Breast epithelium (tissue), 4 donors: Measurements from ENCODE around the gene MPC2. TPM values are rescaled to one million over a fixed set of nuclear protein-coding genes. Genes with fewer than 3 reads are reported as not detected.

Source experiments
- DNase-seq, 2 donors: peaks; one replicate each; pipeline ENCODE4 v3.0.0-alpha.2; 2019; ENCODE audit warnings: low spot score in 2 of 2
- H3K27ac ChIP-seq, 2 donors: fragments of 200-600 bp; sonication (generic) in 1 of 2; one replicate each; pipeline ENCODE4 v1.5.1; 2016 to 2019; ENCODE audit warnings: mild to moderate bottlenecking in 1 of 2
- H3K27me3 ChIP-seq, 2 donors: fragments of 200-600 bp; sonication (generic) in 1 of 2; one replicate each; pipeline versions ENCODE4 v1.5.1 to v1.6.0; 2017 to 2019; ENCODE audit warnings: control low read depth in 1 of 2, mild to moderate bottlenecking in 1 of 2
- H3K36me3 ChIP-seq: fragments of 200-600 bp; one replicate; pipeline ENCODE4 v1.5.1; 2019
- H3K4me1 ChIP-seq, 2 donors: fragments of 200-600 bp; sonication (generic); one replicate each; pipeline ENCODE4 v1.5.1; 2016 to 2019; ENCODE audit warnings: control low read depth in 1 of 2
- H3K4me3 ChIP-seq, 3 donors: fragments of 200-600 bp; sonication (generic); 1 replicate in 2 of 3; 2 replicates in 1 of 3; pipeline ENCODE4 v1.5.1; 2016 to 2019; ENCODE audit warnings: mild to moderate bottlenecking in 3 of 3, moderate library complexity in 2 of 3
- H3K9me3 ChIP-seq, 2 donors: fragments of 200-600 bp; sonication (generic) in 1 of 2; one replicate each; pipeline ENCODE4 v1.5.1; 2016 to 2019; ENCODE audit warnings: control low read depth in 1 of 2
- CTCF ChIP-seq, 3 donors: fragments of 450-650 bp; IDR thresholded peaks; one replicate each; pipeline ENCODE4 v1.5.1; 2016 to 2017; ENCODE audit warnings: antibody characterized with exemption in 3 of 3, mild to moderate bottlenecking in 3 of 3, moderate library complexity in 3 of 3
- POLR2A ChIP-seq: fragments of 450-650 bp; IDR thresholded peaks from one replicate; pipeline ENCODE4 v1.6.1; 2016; ENCODE audit warnings: antibody characterized with exemption, mild to moderate bottlenecking, moderate library complexity
- POLR2AphosphoS5 ChIP-seq, 3 donors: sonication (generic); formaldehyde crosslinking; IDR thresholded peaks; one replicate each; pipeline ENCODE4 v1.6.1; 2017; ENCODE audit warnings: antibody characterized with exemption in 3 of 3
- intact Hi-C: fragments of 100-400 bp; cut with DNase I; formaldehyde crosslinking; loops from one replicate; pipeline ENCODE4 v1.15.1; 2023; ENCODE audit warnings: low total_unique reads
- total RNA-seq, 3 donors: library from RNA; depleted of rRNA; stranded (reverse); fragments of >200 nt; gene quantifications; one replicate each; pipeline ENCODE4 v1.1.0, GENCODE V29; 2016

MPC2 gene
- total RNA-seq, result 10 to 100 TPM; 28.8 to 37.0 (median 29.8) TPM

GRCh38 chr1:167936930-167937708 is at the start of gene MPC2:
Gene MPC2, minus strand, starts transcription at chr1:167937072. Its CDS starts 1,231 bp downstream, at chr1:167935841.
- Histone ChIP-seq H3K27me3 (no peaks in the 10 kb centered on the region), H3K9me3 (no peaks in the 10 kb centered on the region), H3K27ac (peak within 1 kb of the TSS; percentile 98), H3K4me1 (peaks cover 0 to 15% of the 10 kb centered on the region in 2 donors), H3K4me3 (peak within 1 kb of the TSS; percentile 87 to 97 (median 94)), H3K36me3 (no peaks in the 10 kb centered on the region)
- TF ChIP-seq POLR2AphosphoS5 (IDR thresholded peaks at IDR 0.05), result no peak
- no peak for TF ChIP-seq POLR2A
- TF ChIP-seq CTCF (IDR thresholded peaks at IDR 0.05), result no peak
- intact Hi-C loops, result no loop called here
- DNase-seq, result peak; percentile 58 to 65

DNA sequence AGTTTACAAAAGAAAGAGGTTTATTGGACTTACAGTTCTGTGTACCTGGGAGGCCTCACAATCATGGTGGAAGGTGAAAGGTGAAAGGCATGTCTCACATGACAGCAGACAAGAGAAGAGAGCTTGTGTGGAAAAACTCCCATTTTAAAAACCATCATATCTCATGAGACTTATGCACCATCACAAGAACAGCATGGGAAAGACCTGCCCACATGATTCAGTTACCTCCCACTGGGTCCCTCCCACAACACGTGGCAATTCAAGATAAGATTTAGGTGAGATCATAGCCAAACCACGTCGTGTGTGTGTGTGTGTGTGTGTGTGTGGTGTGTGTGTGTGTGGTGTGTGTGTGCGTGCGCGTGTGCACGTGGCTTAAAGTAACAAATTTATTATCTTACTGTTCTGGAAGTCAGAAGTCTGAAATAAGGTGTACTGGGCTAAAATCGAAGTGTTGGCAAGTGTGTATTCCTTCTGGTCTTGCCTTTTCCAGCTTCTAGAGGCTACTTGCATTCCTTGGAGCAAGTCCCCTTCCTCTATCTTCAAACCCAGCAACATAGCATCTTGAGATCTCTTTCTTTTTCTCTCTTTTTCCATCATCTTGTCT is 48.1 kb upstream of the MPC2 start:
- DNase-seq, result no peak

DNA sequence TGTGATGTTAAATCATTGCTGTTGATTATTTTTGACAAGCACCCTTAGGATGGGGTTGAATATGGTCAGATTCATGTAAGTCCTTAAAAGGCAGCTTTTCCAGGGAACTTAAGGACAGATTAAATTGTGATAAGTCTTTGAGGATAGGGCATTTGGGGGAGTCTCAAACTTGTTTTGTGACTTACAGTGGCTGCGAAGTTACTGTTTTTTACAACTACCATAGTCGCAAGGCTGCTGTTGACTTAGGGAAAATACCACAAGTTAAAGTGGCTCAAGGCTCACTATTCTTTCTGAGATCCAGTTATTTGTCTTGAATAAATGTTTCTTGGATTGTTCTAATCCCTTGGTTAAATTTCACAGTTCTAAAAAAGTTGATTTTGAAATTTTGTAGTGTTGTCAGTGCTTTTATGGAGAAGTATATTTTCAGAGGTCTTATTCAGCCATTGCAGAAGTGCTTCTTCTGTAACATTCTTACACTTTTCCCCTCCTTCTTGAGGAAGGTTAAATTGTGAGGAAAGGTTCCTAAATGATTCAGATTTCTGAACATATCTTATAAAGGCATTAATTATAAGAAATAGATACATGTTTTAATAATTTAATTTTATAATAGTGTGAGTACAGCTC is 47.0 kb upstream of the MPC2 start:
- no peaks in the 10 kb centered on the region for H3K36me3 ChIP-seq
- no peak overlapping the region for H3K27ac ChIP-seq
- no peak for DNase-seq
- no peaks in the 10 kb centered on the region for H3K27me3 ChIP-seq
- TF ChIP-seq POLR2AphosphoS5 (IDR thresholded peaks at IDR 0.05) (no peak), POLR2A (no peak), CTCF (IDR thresholded peaks at IDR 0.05) (no peak)
- H3K9me3 ChIP-seq, result no peaks in the 10 kb centered on the region
- no peaks in the 10 kb centered on the region for H3K4me1 ChIP-seq
- intact Hi-C loops, result no loop called here
- H3K4me3 ChIP-seq, result no peak overlapping the region

More for the DNA sequence above, 48.1 kb upstream of the MPC2 start:
- Histone ChIP-seq H3K36me3 (no peaks in the 10 kb centered on the region), H3K27me3 (no peaks in the 10 kb centered on the region), H3K4me3 (no peak overlapping the region), H3K9me3 (no peaks in the 10 kb centered on the region), H3K4me1 (no peaks in the 10 kb centered on the region), H3K27ac (no peak overlapping the region)
- TF ChIP-seq CTCF (IDR thresholded peaks at IDR 0.05), result no peak
- TF ChIP-seq POLR2AphosphoS5 (IDR thresholded peaks at IDR 0.05), result no peak
- no peak for TF ChIP-seq POLR2A
- intact Hi-C loops, result no loop called here

DNA sequence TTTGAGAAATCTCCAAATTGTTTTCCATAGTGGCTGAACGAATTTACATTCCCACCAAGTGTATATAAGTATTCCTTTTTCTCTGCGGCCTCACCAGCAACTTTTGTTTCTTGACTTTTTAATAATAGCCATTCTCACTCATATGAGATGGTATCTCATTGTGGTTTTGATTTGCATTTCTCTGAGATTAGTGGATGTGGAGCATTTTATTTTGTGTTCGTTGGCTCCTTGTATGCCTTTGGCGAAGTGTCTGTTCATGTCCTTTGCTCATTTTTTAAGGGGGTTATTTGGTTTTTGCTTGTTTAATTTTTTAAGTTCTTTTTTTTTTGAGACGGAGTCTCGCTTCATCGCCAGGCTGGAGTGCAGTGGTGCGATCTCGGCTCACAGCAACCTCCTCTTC is 45.1 kb upstream of the MPC2 start:
- TF ChIP-seq POLR2AphosphoS5 (IDR thresholded peaks at IDR 0.05), result no peak
- no peak for TF ChIP-seq CTCF (IDR thresholded peaks at IDR 0.05)
- no peak for TF ChIP-seq POLR2A
- Histone ChIP-seq H3K4me3 (no peak overlapping the region), H3K27ac (no peak overlapping the region), H3K36me3 (no peaks in the 10 kb centered on the region), H3K9me3 (no peaks in the 10 kb centered on the region), H3K27me3 (no peaks in the 10 kb centered on the region), H3K4me1 (no peaks in the 10 kb centered on the region)
- DNase-seq, result no peak
- intact Hi-C loops, result no loop called here

- Histone ChIP-seq H3K9me3 (no peaks in the 10 kb centered on the region), H3K27me3 (no peaks in the 10 kb centered on the region), H3K36me3 (no peaks in the 10 kb centered on the region), H3K4me3 (no peak overlapping the region), H3K4me1 (no peaks in the 10 kb centered on the region), H3K27ac (no peak overlapping the region)
- intact Hi-C loops, result loop anchor here (2.0 kb wide), 1 partner anchor 24 kb away; no protein-coding TSS in a partner anchor
- no peak for DNase-seq
- no peak for TF ChIP-seq CTCF (IDR thresholded peaks at IDR 0.05)
- TF ChIP-seq POLR2A, result no peak
These were observed 40.4 kb upstream of the MPC2 start for GRCh38 chr1:167977245-167977644.
